IMR-90 (cell line): ENCODE measurements around the gene KCNJ2. TPM values are rescaled to one million over a fixed set of nuclear protein-coding genes. Genes with fewer than 3 reads are reported as not detected.

Experiments used
- ATAC-seq: fragments of 200-7000 bp; cut with Tn5 transposase; 2 replicates; pipeline ENCODE4 v1.9.1; 2020; ENCODE audit warnings: low read depth, mild to moderate bottlenecking, moderate library complexity
- BruUV-seq: library from RNA; stranded (reverse); fragments of 400-500 nt; replicated peaks from 2 replicates; lab custom pipeline; 2021; lab: Mats Ljungman, UMichigan
- CTCF ChIA-PET: fragments of 300-600 bp; formaldehyde crosslinking; extraction: SDS; loops from one replicate; lab custom pipeline; 2021; ENCODE audit warnings: antibody characterized with exemption; lab: Yijun Ruan, JAX
- POLR2A ChIA-PET: fragments of 300-600 bp; sonication (Branson Sonifier 250); formaldehyde crosslinking; loops from one replicate; lab custom pipeline; 2022; ENCODE audit warnings: antibody characterized with exemption; ENCODE audit not compliant: unreplicated experiment; lab: Charles Lee
- DNase-seq: peaks from one replicate; pipeline ENCODE4 v3.0.0; 2013
- H2AFZ ChIP-seq: replicated peaks from 2 replicates; pipeline ENCODE3; 2013; ENCODE audit warnings: low read length, mild to moderate bottlenecking; ENCODE audit not compliant: poor library complexity
- H2AK5ac ChIP-seq: 2 replicates; pipeline ENCODE4 v1.6.1; 2013; ENCODE audit warnings: low read depth, low read length, inconsistent platforms
- H2AK9ac ChIP-seq: replicated peaks from 2 replicates; pipeline ENCODE3; 2013; ENCODE audit warnings: mild to moderate bottlenecking, low read depth, low read length, moderate library complexity; ENCODE audit not compliant: poor library complexity
- H2BK120ac ChIP-seq: 2 replicates; pipeline ENCODE4 v1.6.1; 2013; ENCODE audit warnings: low read depth, low read length, inconsistent platforms
- H2BK15ac ChIP-seq: 3 replicates; pipeline ENCODE4 v1.6.1; 2013; ENCODE audit warnings: low read depth, low read length, inconsistent platforms
- H2BK20ac ChIP-seq: 2 replicates; pipeline ENCODE4 v1.6.1; 2013; ENCODE audit warnings: low read depth, mild to moderate bottlenecking, inconsistent platforms, low read length, moderate library complexity
- H2BK5ac ChIP-seq: 2 replicates; pipeline ENCODE4 v1.6.1; 2013; ENCODE audit warnings: mild to moderate bottlenecking, low read depth, low read length, inconsistent platforms; ENCODE audit not compliant: poor library complexity, severe bottlenecking
- H3K14ac ChIP-seq: replicated peaks from 2 replicates; pipeline ENCODE4 v1.6.1; 2013; ENCODE audit warnings: low read depth, low read length, inconsistent platforms
- H3K18ac ChIP-seq: 2 replicates; pipeline ENCODE4 v1.6.1; 2013; ENCODE audit warnings: low read depth, low read length, control low read depth
- H3K23ac ChIP-seq: 2 replicates; pipeline ENCODE4 v1.6.1; 2013; ENCODE audit warnings: low read depth, low read length, inconsistent platforms
- H3K27ac ChIP-seq: 2 replicates; pipeline ENCODE4 v1.5.1; 2013; ENCODE audit warnings: mild to moderate bottlenecking, control low read depth, low read length; ENCODE audit not compliant: insufficient read depth
- H3K27me3 ChIP-seq: 2 replicates; pipeline ENCODE4 v1.6.1; 2013; ENCODE audit warnings: low read length; ENCODE audit not compliant: control insufficient read depth, insufficient read depth
- H3K36me3 ChIP-seq: 2 replicates; pipeline ENCODE4 v1.6.1; 2013; ENCODE audit warnings: low read length, mixed read lengths; ENCODE audit not compliant: control insufficient read depth, insufficient read depth
- H3K4ac ChIP-seq: 2 replicates; pipeline ENCODE4 v1.6.1; 2013; ENCODE audit warnings: low read depth, low read length, inconsistent platforms
- H3K4me1 ChIP-seq: 2 replicates; pipeline ENCODE4 v1.6.1; 2013; ENCODE audit warnings: low read length, mixed read lengths; ENCODE audit not compliant: control insufficient read depth, insufficient read depth
- H3K4me2 ChIP-seq: 2 replicates; pipeline ENCODE4 v1.6.1; 2013; ENCODE audit warnings: low read depth, mild to moderate bottlenecking, control low read depth, low read length, moderate library complexity
- H3K4me3 ChIP-seq: 2 replicates; pipeline ENCODE4 v1.5.1; 2013; ENCODE audit warnings: low read depth, mild to moderate bottlenecking, control low read depth, low read length, moderate library complexity; ENCODE audit not compliant: insufficient read depth
- H3K56ac ChIP-seq: 2 replicates; pipeline ENCODE4 v1.6.1; 2013; ENCODE audit warnings: low read length, inconsistent platforms; ENCODE audit not compliant: insufficient read depth; ENCODE audit errors: extremely low read depth
- H3K79me1 ChIP-seq, 2 experiments: 2 replicates each; pipeline ENCODE4 v1.6.1; 2013; ENCODE audit warnings: low read length in 2 of 2, inconsistent platforms in 1 of 2, low read depth in 1 of 2
- H3K9ac ChIP-seq: 2 replicates; pipeline ENCODE4 v1.6.1; 2013; ENCODE audit warnings: low read depth, low read length, control low read depth
- H3K9me1 ChIP-seq: 2 replicates; pipeline ENCODE4 v1.6.1; 2013; ENCODE audit warnings: low read length, inconsistent platforms; ENCODE audit not compliant: insufficient read depth
- H3K9me3 ChIP-seq: 2 replicates; pipeline ENCODE4 v1.6.1; 2013; ENCODE audit warnings: low read length; ENCODE audit not compliant: control insufficient read depth, insufficient read depth
- H4K20me1 ChIP-seq: 2 replicates; pipeline ENCODE4 v1.6.1; 2013; ENCODE audit warnings: low read length, inconsistent platforms; ENCODE audit not compliant: insufficient read depth
- H4K5ac ChIP-seq: 2 replicates; pipeline ENCODE4 v1.6.1; 2013; ENCODE audit warnings: mild to moderate bottlenecking, low read depth, low read length, control low read depth
- H4K8ac ChIP-seq, 2 experiments: 2 replicates each; pipeline ENCODE4 v1.6.1; 2013; ENCODE audit warnings: low read depth in 2 of 2, low read length in 2 of 2, control low read depth in 1 of 2, inconsistent platforms in 1 of 2
- H4K91ac ChIP-seq: 2 replicates; pipeline ENCODE4 v1.6.1; 2013; ENCODE audit warnings: low read depth, low read length, inconsistent platforms; ENCODE audit not compliant: insufficient read depth
- MAFK ChIP-seq: IDR thresholded peaks from 2 replicates; pipeline ENCODE4 v1.6.1; 2012; ENCODE audit warnings: low read depth, low read length, improper control_type of control experiment
- WGBS, 2 experiments: methylation state at CpG; one replicate each; pipeline versions ENCODE4 v1.1.5 to v1.1.7; 2013; ENCODE audit warnings: missing lambda C conversion rate in 2 of 2; ENCODE audit not compliant: insufficient read length in 1 of 2; ENCODE audit errors: extremely low coverage in 2 of 2; 5-methylcytosine and 5-hydroxymethylcytosine counted together
- dilution Hi-C: fragments of 300-500 bp; cut with HindIII; formaldehyde crosslinking; loops from one replicate; pipeline ENCODE4 v1.14.3; 2018; ENCODE audit warnings: low sequenced_read_pairs; ENCODE audit not compliant: unreplicated experiment
- in situ Hi-C: fragments of 300-500 bp; cut with MboI; formaldehyde crosslinking; loops from 3 replicates; pipeline ENCODE4 v1.14.3; 2019; ENCODE audit warnings: low sequenced_read_pairs, inconsistent platforms, mixed read lengths
- intact Hi-C: fragments of 100-400 bp; cut with micrococcal nuclease; formaldehyde crosslinking; loops from 2 replicates; pipeline ENCODE4 v1.10.0; 2022
- polyA plus RNA-seq, 3 experiments: library from polyadenylated mRNA; depleted of rRNA; stranded (reverse); fragments of >200 nt; gene quantifications; 2 replicates each; pipeline ENCODE4 v1.2.3, GENCODE V29; 2012; ENCODE audit warnings: low replicate concordance in 1 of 3
- total RNA-seq: library from RNA; depleted of rRNA; stranded (reverse); fragments of >200 nt; gene quantifications from 2 replicates; pipeline ENCODE4 v1.2.3, GENCODE V29; 2012

Gene KCNJ2
- total and polyA plus RNA-seq, 2 of the 4 experiments (the other 2 are of a cell fraction) = 0.55 to 8.6 TPM

- POLR2A ChIA-PET = interaction anchor here (0.7 kb wide), 1 partner anchor 58 kb away, joined by 6 read pairs; no protein-coding TSS in a partner anchor
- H3K9me1 ChIP-seq = no peaks in the 10 kb centered on the region
- H4K91ac ChIP-seq = no peak overlapping the region
- no peak overlapping the region for H2AK9ac ChIP-seq
- no peak overlapping the region for H2AFZ ChIP-seq
- no peak overlapping the region for H2BK120ac ChIP-seq
- WGBS, 2 experiments = 100% methylated on average over 1 of the region's 3 CpGs; no CpG with 5 or more reads in 1 of the 2 experiments
- H3K27me3 ChIP-seq = no peaks in the 10 kb centered on the region
- H3K4me1 ChIP-seq = no peaks in the 10 kb centered on the region
- H3K4me2 ChIP-seq = no peak overlapping the region
- H3K4ac ChIP-seq = no peak overlapping the region
- DNase-seq (peak; percentile 34), ATAC-seq (peak; percentile 29; the same call in 1 of the 2 replicates)
- H4K20me1 ChIP-seq = no peaks in the 10 kb centered on the region
- H4K8ac ChIP-seq = no peak overlapping the region
- CTCF ChIA-PET = no interaction called here
- TF ChIP-seq MAFK = no peak
- in situ Hi-C loops = no loop called here
- H3K14ac ChIP-seq = no peak overlapping the region
- H3K23ac ChIP-seq = no peak overlapping the region
- H3K4me3 ChIP-seq = no peak overlapping the region
- peaks cover 5% of the 10 kb centered on the region for H3K36me3 ChIP-seq
- H3K9ac ChIP-seq = no peak overlapping the region
- H4K5ac ChIP-seq = no peak overlapping the region
- H3K18ac ChIP-seq = no peak overlapping the region
- H2BK20ac ChIP-seq = no peak overlapping the region
- H3K79me1 ChIP-seq = no peaks in the 10 kb centered on the region
- H2BK5ac ChIP-seq = no peak overlapping the region
- BruUV-seq = no TSS peak
- H3K9me3 ChIP-seq = no peaks in the 10 kb centered on the region
- H2AK5ac ChIP-seq = no peak overlapping the region
- dilution Hi-C loops = no loop called here
- H3K56ac ChIP-seq = no peak overlapping the region
- intact Hi-C loops = no loop called here
- no peak overlapping the region for H2BK15ac ChIP-seq
- H3K27ac ChIP-seq = no peak overlapping the region
Observed at GRCh38 chr17:70181866-70182265, 12.5 kb downstream of the KCNJ2 start.
